CD4-positive, alpha-beta T cell (primary cell): Measurements from ENCODE around the gene ARX. TPM values are rescaled to one million over a fixed set of nuclear protein-coding genes. Genes with fewer than 3 reads are reported as not detected.

Source experiments
- ATAC-seq: fragments of 200-7000 bp; cut with Tn5 transposase; one replicate; pipeline ENCODE4 v1.10.0; 2022; ENCODE audit warnings: mild to moderate bottlenecking; ENCODE audit not compliant: poor library complexity
- CTCF ChIA-PET: fragments of 350-600 bp; sonication (Branson Sonifier 250); formaldehyde crosslinking; loops from one replicate; lab custom pipeline; 2021; ENCODE audit warnings: antibody characterized with exemption, inconsistent platforms; lab: Charles Lee
- POLR2A ChIA-PET: fragments of 350-600 bp; sonication (Branson Sonifier 250); formaldehyde crosslinking; loops from one replicate; lab custom pipeline; 2021; ENCODE audit warnings: antibody characterized with exemption, inconsistent platforms; lab: Charles Lee
- DNase-seq, 14 experiments: peaks; one replicate each; pipeline ENCODE4 v3.0.0-alpha.2; 2013 to 2020; ENCODE audit warnings: mixed read lengths in 2 of 14
- H3K27ac ChIP-seq, 2 donors: one replicate each; pipeline versions ENCODE4 v1.5.1 to v1.7.0; 2013; ENCODE audit warnings: low read length in 2 of 2, low read depth in 1 of 2, mild to moderate bottlenecking in 1 of 2
- H3K27me3 ChIP-seq, 2 experiments: 1 replicate in 1 of 2; 2 replicates in 1 of 2; pipeline versions ENCODE4 v1.6.1 to v1.7.0; 2013; ENCODE audit warnings: low read length in 2 of 2, control low read depth in 1 of 2, mild to moderate bottlenecking in 1 of 2, moderate library complexity in 1 of 2; ENCODE audit not compliant: insufficient read depth in 2 of 2, control insufficient read depth in 1 of 2
- H3K36me3 ChIP-seq: one replicate; pipeline ENCODE4 v1.6.1; 2013; ENCODE audit warnings: low read length, control low read depth; ENCODE audit not compliant: insufficient read depth
- H3K4me1 ChIP-seq: one replicate; pipeline ENCODE4 v1.6.1; 2013; ENCODE audit warnings: low read length, control low read depth; ENCODE audit not compliant: insufficient read depth
- H3K4me3 ChIP-seq: one replicate; pipeline ENCODE4 v1.5.1; 2013; ENCODE audit warnings: mild to moderate bottlenecking, low read length, moderate library complexity
- H3K9me3 ChIP-seq, 2 experiments: 1 replicate in 1 of 2; 2 replicates in 1 of 2; pipeline versions ENCODE4 v1.6.1 to v1.7.0; 2013; ENCODE audit warnings: low read length in 2 of 2, mild to moderate bottlenecking in 2 of 2, control low read depth in 1 of 2, moderate library complexity in 1 of 2; ENCODE audit not compliant: control insufficient read depth in 1 of 2, insufficient read depth in 1 of 2
- H3K27ac Mint-ChIP-seq: one replicate; pipeline ENCODE4 v1.8.0; 2020; ENCODE audit warnings: mixed read lengths
- H3K27me3 Mint-ChIP-seq: one replicate; pipeline ENCODE4 v1.8.0; 2021; ENCODE audit warnings: mixed read lengths
- H3K36me3 Mint-ChIP-seq: one replicate; pipeline ENCODE4 v1.8.0; 2021; ENCODE audit warnings: low read depth, mixed read lengths
- H3K4me1 Mint-ChIP-seq: one replicate; pipeline ENCODE4 v1.8.0; 2021; ENCODE audit warnings: low read depth, mixed read lengths
- H3K4me3 Mint-ChIP-seq: one replicate; pipeline ENCODE4 v1.8.0; 2020; ENCODE audit warnings: mild to moderate bottlenecking, mixed read lengths
- H3K9me3 Mint-ChIP-seq: one replicate; pipeline ENCODE4 v1.8.0; 2020; ENCODE audit warnings: mixed read lengths
- intact Hi-C, 2 experiments: fragments of 100-400 bp; cut with DNase I in 1 of 2; cut with micrococcal nuclease in 1 of 2; formaldehyde crosslinking; loops; one replicate each; pipeline versions ENCODE4 v1.15.1 to v1.9.0; 2023 to 2025; cut with DNase I, micrococcal nuclease
- total RNA-seq, 174 experiments: library from RNA in 2 of 174; stranded (reverse) in 2 of 174; gene quantifications; one replicate each; pipeline ENCODE4 v1.2.3 and lab custom pipeline; 2021 to 2026
- TF ChIP-seq, protein P1 (sequence below): fragments of 200-600 bp; IDR thresholded peaks from one replicate; pipeline ENCODE4 v1.8.0; 2022; ENCODE audit warnings: antibody characterized with exemption, mild to moderate bottlenecking

Gene ARX
- total RNA-seq, 2 experiments from 2014 or later, result not detected

DNA sequence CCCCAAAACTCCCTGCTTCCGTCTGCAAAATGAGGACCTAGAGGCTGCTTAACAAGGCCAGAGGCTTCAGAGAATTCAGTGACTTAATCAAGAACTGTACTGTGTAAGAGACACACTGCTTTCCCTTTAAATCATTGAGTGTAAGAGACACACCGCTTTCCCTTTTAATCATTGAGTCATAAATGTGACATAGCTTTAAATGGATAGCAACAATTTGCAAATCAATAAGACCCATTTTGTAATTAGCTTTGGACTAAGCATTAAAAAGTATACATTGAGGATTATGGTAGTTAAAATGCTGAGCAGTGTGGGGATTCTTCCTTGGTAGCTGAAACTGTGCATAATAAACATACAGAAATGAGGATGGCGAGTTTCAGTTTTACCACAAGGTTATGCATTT is 31.8 kb downstream of the ARX start:
- POLR2A ChIA-PET, result no interaction called here
- Histone ChIP-seq H3K4me1 (no peaks in the 10 kb centered on the region), H3K4me3 (no peak overlapping the region), H3K9me3 (no peaks in the 10 kb centered on the region), H3K27ac (no peak overlapping the region), H3K36me3 (no peaks in the 10 kb centered on the region), H3K27me3 (no peaks in the 10 kb centered on the region)
- DNase-seq (no peak), ATAC-seq (no peak)
- no peaks in the 10 kb centered on the region for H3K36me3 Mint-ChIP-seq
- intact Hi-C loops, result no loop called here
- H3K9me3 Mint-ChIP-seq, result no peaks in the 10 kb centered on the region
- H3K4me1 Mint-ChIP-seq, result no peaks in the 10 kb centered on the region
- H3K27ac Mint-ChIP-seq, result no peak overlapping the region
- no peaks in the 10 kb centered on the region for H3K27me3 Mint-ChIP-seq
- CTCF ChIA-PET, result interaction anchor here (1.6 kb wide), 1 partner anchor 10 kb away, joined by 3 read pairs; no protein-coding TSS in a partner anchor
- no peak overlapping the region for H3K4me3 Mint-ChIP-seq
- TF ChIP-seq, protein P1, sequence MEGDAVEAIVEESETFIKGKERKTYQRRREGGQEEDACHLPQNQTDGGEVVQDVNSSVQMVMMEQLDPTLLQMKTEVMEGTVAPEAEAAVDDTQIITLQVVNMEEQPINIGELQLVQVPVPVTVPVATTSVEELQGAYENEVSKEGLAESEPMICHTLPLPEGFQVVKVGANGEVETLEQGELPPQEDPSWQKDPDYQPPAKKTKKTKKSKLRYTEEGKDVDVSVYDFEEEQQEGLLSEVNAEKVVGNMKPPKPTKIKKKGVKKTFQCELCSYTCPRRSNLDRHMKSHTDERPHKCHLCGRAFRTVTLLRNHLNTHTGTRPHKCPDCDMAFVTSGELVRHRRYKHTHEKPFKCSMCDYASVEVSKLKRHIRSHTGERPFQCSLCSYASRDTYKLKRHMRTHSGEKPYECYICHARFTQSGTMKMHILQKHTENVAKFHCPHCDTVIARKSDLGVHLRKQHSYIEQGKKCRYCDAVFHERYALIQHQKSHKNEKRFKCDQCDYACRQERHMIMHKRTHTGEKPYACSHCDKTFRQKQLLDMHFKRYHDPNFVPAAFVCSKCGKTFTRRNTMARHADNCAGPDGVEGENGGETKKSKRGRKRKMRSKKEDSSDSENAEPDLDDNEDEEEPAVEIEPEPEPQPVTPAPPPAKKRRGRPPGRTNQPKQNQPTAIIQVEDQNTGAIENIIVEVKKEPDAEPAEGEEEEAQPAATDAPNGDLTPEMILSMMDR, result no peak

- Histone ChIP-seq H3K4me1 (no peaks in the 10 kb centered on the region), H3K27ac (no peak overlapping the region), H3K4me3 (no peak overlapping the region), H3K36me3 (no peaks in the 10 kb centered on the region), H3K9me3 (no peaks in the 10 kb centered on the region), H3K27me3 (no peaks in the 10 kb centered on the region)
- TF ChIP-seq, protein P1, result no peak
- no peak overlapping the region for H3K4me3 Mint-ChIP-seq
- ChIA-PET CTCF (interaction anchor here (1.6 kb wide), 1 partner anchor 8 kb away, joined by 3 read pairs; no protein-coding TSS in a partner anchor), POLR2A (no interaction called here)
- no peaks in the 10 kb centered on the region for H3K36me3 Mint-ChIP-seq
- H3K4me1 Mint-ChIP-seq, result no peaks in the 10 kb centered on the region
- intact Hi-C loops, result no loop called here
- ATAC-seq (no peak), DNase-seq (no peak)
- no peaks in the 10 kb centered on the region for H3K27me3 Mint-ChIP-seq
- no peaks in the 10 kb centered on the region for H3K9me3 Mint-ChIP-seq
- no peak overlapping the region for H3K27ac Mint-ChIP-seq
These were observed 33.3 kb downstream of the ARX start for GRCh38 chrX:24982306-24982965.

DNA sequence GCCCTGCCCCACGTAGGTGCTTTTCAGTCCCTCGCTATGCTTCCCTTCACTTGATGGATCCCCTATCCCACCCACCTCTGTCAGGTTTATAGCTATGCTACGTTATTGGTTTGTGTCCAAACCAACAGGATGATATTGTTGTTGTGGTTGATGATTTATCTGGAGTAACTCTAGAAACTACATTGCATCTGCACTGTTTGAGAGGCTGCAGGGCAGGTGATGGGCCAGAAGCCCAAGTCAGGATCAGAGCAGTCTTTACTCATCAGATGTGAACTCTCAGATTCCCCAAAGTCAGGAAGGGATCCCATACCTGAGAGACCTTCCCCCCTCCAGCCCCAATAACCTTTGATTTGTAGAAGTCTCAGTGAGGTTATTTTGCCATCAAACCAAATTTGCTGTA is 34.7 kb downstream of the ARX start:
- Histone ChIP-seq H3K4me3 (no peak overlapping the region), H3K36me3 (no peaks in the 10 kb centered on the region), H3K4me1 (no peaks in the 10 kb centered on the region), H3K27ac (no peak overlapping the region), H3K9me3 (no peaks in the 10 kb centered on the region), H3K27me3 (no peaks in the 10 kb centered on the region)
- Mint-ChIP-seq H3K4me1 (no peaks in the 10 kb centered on the region), H3K4me3 (no peak overlapping the region), H3K9me3 (no peaks in the 10 kb centered on the region), H3K27me3 (no peaks in the 10 kb centered on the region), H3K36me3 (no peaks in the 10 kb centered on the region), H3K27ac (no peak overlapping the region)
- intact Hi-C loops, result no loop called here
- DNase-seq, result no peak
- ChIA-PET CTCF (no interaction called here), POLR2A (no interaction called here)
- ATAC-seq, result no peak
- TF ChIP-seq, protein P1, result no peak
